DOHH2 (cell line): ENCODE data around the gene SCUBE2.

Experiments used
- H3F3A ChIP-seq: fragments of 200-600 bp; sonication (generic), shearing (Covaris generic); 2 replicates; pipeline ENCODE4 v1.6.0; 2016; ENCODE audit warnings: antibody characterized with exemption, mild to moderate bottlenecking; ENCODE audit not compliant: control insufficient read depth, insufficient read depth
- H3K27ac ChIP-seq: fragments of 200-600 bp; sonication (generic); 2 replicates; pipeline ENCODE4 v1.5.1; 2014; ENCODE audit warnings: low read depth, mild to moderate bottlenecking, low read length, moderate library complexity
- H3K27me3 ChIP-seq: fragments of 200-600 bp; sonication (generic); 2 replicates; pipeline ENCODE4 v1.6.1; 2014; ENCODE audit warnings: mild to moderate bottlenecking, low read length, mixed read lengths; ENCODE audit not compliant: control insufficient read depth
- H3K36me3 ChIP-seq: fragments of 200-600 bp; sonication (generic); 2 replicates; pipeline ENCODE4 v1.6.1; 2014; ENCODE audit warnings: mild to moderate bottlenecking, low read length, moderate library complexity, mixed read lengths; ENCODE audit not compliant: control insufficient read depth
- H3K4me1 ChIP-seq: fragments of 200-600 bp; sonication (generic); 2 replicates; pipeline ENCODE4 v1.6.1; 2014; ENCODE audit warnings: mild to moderate bottlenecking, low read length, mixed read lengths; ENCODE audit not compliant: control insufficient read depth
- H3K4me2 ChIP-seq: fragments of 200-600 bp; sonication (generic); 2 replicates; pipeline ENCODE4 v1.6.0; 2014; ENCODE audit warnings: mild to moderate bottlenecking, low read length, moderate library complexity
- H3K4me3 ChIP-seq: fragments of 200-600 bp; sonication (generic); 2 replicates; pipeline ENCODE4 v1.5.1; 2014; ENCODE audit warnings: mild to moderate bottlenecking, low read length, mixed read lengths
- H3K79me2 ChIP-seq: fragments of 200-600 bp; sonication (generic); 2 replicates; pipeline ENCODE4 v1.6.1; 2014; ENCODE audit warnings: mild to moderate bottlenecking, low read length, mixed read lengths; ENCODE audit not compliant: control insufficient read depth
- H3K9me2 ChIP-seq: fragments of 200-600 bp; sonication (generic); replicated peaks from 2 replicates; pipeline ENCODE4 v1.6.1; 2014; ENCODE audit warnings: mild to moderate bottlenecking, low read length, mixed read lengths; ENCODE audit not compliant: control insufficient read depth
- H3K9me3 ChIP-seq: fragments of 200-600 bp; sonication (generic); 2 replicates; pipeline ENCODE4 v1.6.1; 2014; ENCODE audit warnings: antibody characterized with exemption, low read length, mixed read lengths; ENCODE audit not compliant: control insufficient read depth, insufficient read depth
- H4K20me1 ChIP-seq: fragments of 200-600 bp; sonication (generic); 2 replicates; pipeline ENCODE4 v1.6.0; 2014; ENCODE audit warnings: low read depth, mild to moderate bottlenecking, antibody characterized with exemption, low read length, moderate library complexity; ENCODE audit not compliant: control insufficient read depth, insufficient read depth
- EZH2phosphoT487 ChIP-seq: fragments of 200-600 bp; sonication (generic); IDR thresholded peaks from 2 replicates; pipeline ENCODE4 v1.6.1; 2017; ENCODE audit warnings: borderline replicate concordance, mild to moderate bottlenecking, antibody characterized with exemption, low read length, moderate library complexity, mixed read lengths
- TF ChIP-seq, protein P1 (sequence below): fragments of 200-600 bp; sonication (generic); IDR thresholded peaks from one replicate; pipeline ENCODE4 v1.5.1; 2014; ENCODE audit warnings: antibody characterized with exemption, mild to moderate bottlenecking, low read depth, low read length; ENCODE audit not compliant: poor library complexity, severe bottlenecking

The SCUBE2 gene

GRCh38 chr11:9042488-9042887, 48.9 kb downstream of the SCUBE2 start:
- Histone ChIP-seq H3K79me2 (no peaks in the 10 kb centered on the region), H3K27ac (no peak overlapping the region), H3K9me3 (no peaks in the 10 kb centered on the region), H3K36me3 (no peaks in the 10 kb centered on the region), H3K4me2 (no peak overlapping the region), H3K4me1 (no peaks in the 10 kb centered on the region), H3F3A (no peaks in the 10 kb centered on the region), H3K9me2 (no peaks in the 10 kb centered on the region), H4K20me1 (no peaks in the 10 kb centered on the region), H3K27me3 (peaks cover 23% of the 10 kb centered on the region), H3K4me3 (no peak overlapping the region)
- TF ChIP-seq, protein P1, sequence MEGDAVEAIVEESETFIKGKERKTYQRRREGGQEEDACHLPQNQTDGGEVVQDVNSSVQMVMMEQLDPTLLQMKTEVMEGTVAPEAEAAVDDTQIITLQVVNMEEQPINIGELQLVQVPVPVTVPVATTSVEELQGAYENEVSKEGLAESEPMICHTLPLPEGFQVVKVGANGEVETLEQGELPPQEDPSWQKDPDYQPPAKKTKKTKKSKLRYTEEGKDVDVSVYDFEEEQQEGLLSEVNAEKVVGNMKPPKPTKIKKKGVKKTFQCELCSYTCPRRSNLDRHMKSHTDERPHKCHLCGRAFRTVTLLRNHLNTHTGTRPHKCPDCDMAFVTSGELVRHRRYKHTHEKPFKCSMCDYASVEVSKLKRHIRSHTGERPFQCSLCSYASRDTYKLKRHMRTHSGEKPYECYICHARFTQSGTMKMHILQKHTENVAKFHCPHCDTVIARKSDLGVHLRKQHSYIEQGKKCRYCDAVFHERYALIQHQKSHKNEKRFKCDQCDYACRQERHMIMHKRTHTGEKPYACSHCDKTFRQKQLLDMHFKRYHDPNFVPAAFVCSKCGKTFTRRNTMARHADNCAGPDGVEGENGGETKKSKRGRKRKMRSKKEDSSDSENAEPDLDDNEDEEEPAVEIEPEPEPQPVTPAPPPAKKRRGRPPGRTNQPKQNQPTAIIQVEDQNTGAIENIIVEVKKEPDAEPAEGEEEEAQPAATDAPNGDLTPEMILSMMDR = no peak
- no peak for TF ChIP-seq EZH2phosphoT487

DNA sequence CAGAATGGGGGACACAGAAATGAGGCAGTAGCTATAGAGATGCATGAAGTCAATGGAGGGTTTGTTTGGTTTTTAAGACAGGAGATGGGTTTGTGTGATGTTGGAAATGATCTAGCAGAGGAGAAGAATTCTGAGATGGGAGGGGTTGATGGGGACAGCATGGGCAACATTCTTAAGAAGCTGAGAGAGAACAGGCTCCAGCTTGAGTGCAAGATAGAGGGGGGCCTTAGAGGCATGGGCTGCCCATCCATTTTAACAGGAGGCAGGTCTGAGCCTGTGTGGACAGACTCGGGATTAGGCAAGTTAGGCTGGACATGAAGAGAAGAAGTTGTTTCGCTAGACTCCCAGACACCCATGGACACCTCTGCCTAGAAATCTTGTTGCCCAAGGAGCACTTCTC, 49.7 kb downstream of the SCUBE2 start:
- TF ChIP-seq EZH2phosphoT487 = no peak
- TF ChIP-seq, protein P1 = no peak

GRCh38 chr11:9040410-9040809, 51.0 kb downstream of the SCUBE2 start:
- Histone ChIP-seq H3K4me1 (no peaks in the 10 kb centered on the region), H3K79me2 (no peaks in the 10 kb centered on the region), H3K9me3 (no peaks in the 10 kb centered on the region), H3K9me2 (no peaks in the 10 kb centered on the region), H3K27me3 (peaks cover 25% of the 10 kb centered on the region), H3K36me3 (no peaks in the 10 kb centered on the region), H3K4me3 (no peak overlapping the region), H3K4me2 (no peak overlapping the region), H4K20me1 (no peaks in the 10 kb centered on the region), H3F3A (no peaks in the 10 kb centered on the region), H3K27ac (no peak overlapping the region)
- TF ChIP-seq, protein P1 = no peak
- TF ChIP-seq EZH2phosphoT487 = no peak

More for the DNA sequence above, 49.7 kb downstream of the SCUBE2 start:
- Histone ChIP-seq H3K4me3 (no peak overlapping the region), H3K9me3 (no peaks in the 10 kb centered on the region), H3F3A (no peaks in the 10 kb centered on the region), H4K20me1 (no peaks in the 10 kb centered on the region), H3K4me2 (no peak overlapping the region), H3K27me3 (peaks cover 25% of the 10 kb centered on the region), H3K27ac (no peak overlapping the region), H3K79me2 (no peaks in the 10 kb centered on the region), H3K9me2 (no peaks in the 10 kb centered on the region), H3K36me3 (no peaks in the 10 kb centered on the region), H3K4me1 (no peaks in the 10 kb centered on the region)

DNA sequence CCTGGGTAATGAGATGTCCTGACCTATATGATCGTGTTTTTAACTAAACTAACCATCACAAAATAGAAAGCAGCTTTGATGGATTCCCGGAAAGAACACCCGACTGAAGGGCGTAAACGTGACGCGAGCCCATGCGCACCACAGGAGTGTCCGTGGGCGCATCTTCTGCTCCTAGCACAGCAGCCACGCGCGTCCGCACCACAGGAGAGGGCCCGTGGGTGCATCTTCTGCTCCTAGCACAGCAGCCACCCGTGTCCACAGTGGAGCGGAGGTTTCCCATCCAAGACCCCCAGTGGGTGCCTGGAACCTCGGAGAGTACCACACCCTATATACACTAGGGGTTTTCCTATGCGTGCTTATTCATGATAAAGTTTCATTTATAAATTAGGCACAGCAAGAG, 51.5 kb downstream of the SCUBE2 start:
- TF ChIP-seq, protein P1 = no peak
- no peak for TF ChIP-seq EZH2phosphoT487
- Histone ChIP-seq H3K9me2 (no peaks in the 10 kb centered on the region), H3K79me2 (no peaks in the 10 kb centered on the region), H3K4me3 (no peak overlapping the region), H4K20me1 (no peaks in the 10 kb centered on the region), H3K4me2 (no peak overlapping the region), H3K4me1 (no peaks in the 10 kb centered on the region), H3F3A (no peaks in the 10 kb centered on the region), H3K27me3 (peaks cover 25% of the 10 kb centered on the region), H3K36me3 (no peaks in the 10 kb centered on the region), H3K9me3 (no peaks in the 10 kb centered on the region), H3K27ac (no peak overlapping the region)
